Inflammatory macrophage treated with lipopolysaccharide for 4 hours (primary cell): ENCODE results near the gene NXT1.
A peak's percentile ranks its signal among the peaks of the same experiment; 100 is the strongest.
"Not testable (repeated sequence)": the region's sequence is repeated elsewhere in the genome, so short reads cannot be mapped to it uniquely, and the experiment has no call there.

Experiments
- DNase-seq: peaks from one replicate; pipeline ENCODE4 v3.0.0-alpha.2; 2020

Gene NXT1

DNA sequence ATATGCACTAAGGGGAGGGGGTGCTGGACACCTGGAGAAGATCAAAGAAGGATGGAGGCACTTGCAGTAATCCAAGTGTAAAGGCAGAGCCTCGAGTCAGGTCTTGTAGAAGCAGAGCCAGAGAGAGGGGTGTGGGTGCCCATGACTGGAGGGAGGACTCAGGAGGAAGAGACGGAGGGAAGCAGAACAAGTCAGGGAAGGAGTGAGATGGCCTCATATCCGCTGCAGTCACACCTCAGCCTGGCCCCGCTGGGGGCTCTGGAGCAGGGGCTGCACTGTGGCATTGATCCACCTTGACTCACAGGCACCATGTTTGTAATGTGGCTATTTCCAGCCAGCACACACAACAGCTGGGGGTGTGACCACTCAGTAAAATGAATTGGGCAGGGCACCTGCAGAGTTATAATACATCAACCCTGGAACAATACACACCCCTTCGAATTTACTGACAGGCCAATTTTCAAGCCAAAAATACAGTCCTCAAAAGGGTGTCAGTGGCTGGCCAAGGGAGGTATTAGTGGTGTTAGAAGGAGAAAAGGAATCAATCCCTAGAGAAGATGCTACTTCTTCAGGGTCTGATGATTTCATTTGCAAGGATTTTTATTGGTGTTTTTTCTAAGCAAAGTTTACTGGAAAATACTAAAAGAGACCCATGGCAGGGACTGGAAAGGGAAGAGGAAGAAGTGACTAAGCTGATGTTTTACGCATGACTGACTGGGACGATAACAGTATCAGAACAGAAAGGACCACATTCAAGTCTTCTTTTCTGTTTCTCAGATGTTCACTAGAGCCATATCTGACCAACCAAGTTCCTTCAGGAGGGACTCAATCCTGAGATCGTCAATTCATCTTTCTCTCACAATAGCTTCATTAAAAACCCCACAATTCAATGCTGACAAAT, 18.9 kb upstream of the NXT1 start:
- DNase-seq: no peak

DNA sequence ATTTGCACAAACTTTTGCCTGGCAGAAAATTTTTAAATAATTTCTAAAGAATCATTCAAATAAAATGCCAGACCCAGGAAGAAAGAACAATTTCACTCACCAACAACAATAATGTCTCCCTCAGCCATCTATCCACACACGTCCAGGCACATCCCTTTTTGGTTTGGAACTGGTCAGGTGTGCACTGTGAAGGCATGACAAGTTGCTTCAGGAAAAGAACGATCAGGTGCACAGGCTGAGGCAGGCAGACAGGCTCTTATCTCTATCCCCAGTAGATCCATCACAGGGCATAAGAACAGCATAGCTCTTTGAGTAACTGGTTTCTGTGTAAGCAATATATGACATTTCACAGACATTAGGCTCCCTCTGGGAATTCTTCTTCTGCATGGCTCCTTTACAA, 18.1 kb upstream of the NXT1 start:
- DNase-seq: no peak

DNA sequence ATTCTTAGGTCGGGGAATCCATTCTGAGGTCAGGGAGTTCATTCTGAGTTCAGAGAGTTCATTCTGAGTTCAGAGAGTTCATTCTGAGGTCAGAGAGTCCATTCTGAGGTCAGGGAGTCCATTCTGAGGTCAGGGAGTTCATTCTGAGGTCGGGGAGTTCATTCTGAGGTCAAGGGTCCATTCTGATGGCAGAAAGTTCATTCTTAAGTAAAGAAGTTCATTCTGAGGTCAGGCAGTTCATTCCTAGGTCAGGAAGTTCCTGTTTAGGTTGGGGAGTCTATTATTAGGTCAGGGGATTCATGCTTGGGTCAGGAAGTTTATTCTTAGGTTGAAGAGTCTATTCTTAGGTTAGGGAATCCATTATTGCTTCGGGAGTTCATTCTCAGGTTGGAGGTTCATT, 16.5 kb upstream of the NXT1 start:
- DNase-seq: peak; percentile 24

DNA sequence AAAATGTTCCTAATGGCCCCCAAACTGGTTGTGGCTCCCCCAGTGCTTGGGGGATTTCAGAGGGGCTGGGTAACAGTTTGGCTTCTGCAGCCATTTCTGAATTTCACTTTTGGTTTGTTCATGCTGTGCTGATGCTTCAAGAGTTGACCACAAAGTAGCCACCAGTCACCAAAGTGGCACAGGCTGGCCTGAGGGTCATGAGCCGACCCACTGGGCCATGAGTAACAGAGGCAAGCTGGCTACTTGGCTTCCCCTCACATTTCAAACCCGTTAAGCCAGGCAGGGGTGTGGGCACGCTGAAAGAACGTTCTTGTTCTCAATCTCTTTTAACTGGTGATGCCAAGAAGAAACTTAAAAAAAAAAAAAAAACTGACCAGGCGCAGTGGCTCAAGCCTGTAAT, 15.1 kb upstream of the NXT1 start:
- DNase-seq: no peak

DNA sequence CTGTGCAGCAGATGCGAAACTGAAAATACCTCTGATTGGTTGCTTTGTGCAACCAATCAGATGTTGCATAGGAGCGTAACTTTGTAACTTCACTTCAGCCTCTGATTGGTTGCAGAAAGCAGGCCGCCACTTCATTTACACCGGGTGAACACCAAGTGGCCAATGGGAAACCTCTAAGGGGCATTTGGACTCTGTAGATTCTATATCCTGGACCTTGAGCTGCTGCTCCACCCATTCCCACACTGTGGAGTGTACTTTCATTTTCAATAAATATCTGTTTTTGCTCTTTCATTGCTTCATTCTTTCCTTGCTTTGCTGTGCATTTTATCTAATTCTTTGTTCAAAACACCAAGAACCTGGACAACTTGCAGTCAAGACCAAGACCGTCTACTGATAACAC, 14.1 kb upstream of the NXT1 start:
- DNase-seq: no peak

DNA sequence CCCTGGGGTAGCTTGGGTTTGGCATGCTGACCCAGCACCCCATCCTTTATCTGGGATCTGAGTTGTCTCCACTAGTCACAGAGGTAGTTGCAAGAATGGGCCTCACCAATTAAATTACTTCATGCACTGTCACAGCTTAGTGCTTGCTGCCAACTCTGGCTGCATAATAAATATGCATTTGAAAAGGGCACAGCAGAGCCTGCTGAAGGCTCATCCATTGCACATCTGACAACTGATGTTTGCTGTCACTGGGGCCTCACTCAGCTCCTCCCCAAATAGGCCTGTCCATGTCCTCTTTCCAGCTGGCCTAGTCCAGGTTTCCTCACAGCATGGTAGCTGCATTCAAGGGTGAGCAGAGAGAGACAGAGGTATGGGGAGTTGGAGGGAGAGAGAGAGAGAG, 13.3 kb upstream of the NXT1 start:
- no peak for DNase-seq

DNA sequence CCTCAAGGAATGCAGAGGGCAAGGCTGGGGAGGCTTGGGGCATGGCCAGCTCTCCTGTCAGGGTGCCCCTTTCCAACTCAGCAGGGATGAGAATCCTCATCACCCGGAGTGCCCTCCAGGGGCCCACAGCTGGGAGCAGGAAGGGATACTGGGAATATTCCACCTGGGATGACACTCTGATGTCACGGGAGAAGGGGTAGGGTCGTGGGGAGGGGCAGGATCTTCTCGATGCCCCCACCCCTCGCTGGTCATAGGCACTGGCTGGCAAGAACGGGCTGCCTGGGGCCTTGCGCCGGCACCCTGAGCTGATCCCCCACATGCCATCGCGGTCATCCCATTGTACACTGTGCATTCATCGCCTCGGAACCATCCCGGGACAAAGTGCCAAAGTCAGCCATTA, 10.6 kb upstream of the NXT1 start:
- DNase-seq: no peak

DNA sequence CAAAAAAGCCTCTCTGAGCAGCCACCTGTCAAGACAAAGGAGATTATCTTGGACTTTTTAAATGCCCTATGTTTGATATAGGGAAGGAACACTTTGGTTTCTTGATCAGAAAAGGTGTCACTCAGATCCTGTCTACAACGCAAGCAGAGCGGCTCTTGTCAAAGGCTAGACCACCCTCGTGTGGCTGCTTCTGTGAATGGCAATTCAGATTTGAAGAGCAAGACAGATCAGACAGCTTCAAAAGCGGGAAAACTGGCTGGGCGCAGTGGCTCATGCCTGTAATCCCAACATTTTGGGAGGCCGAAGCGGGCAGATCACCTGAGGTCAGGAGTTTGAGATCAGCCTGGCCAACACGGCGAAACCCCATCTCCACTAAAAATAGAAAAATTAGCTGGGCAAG, 10.1 kb upstream of the NXT1 start:
- DNase-seq: peak; percentile 62

DNA sequence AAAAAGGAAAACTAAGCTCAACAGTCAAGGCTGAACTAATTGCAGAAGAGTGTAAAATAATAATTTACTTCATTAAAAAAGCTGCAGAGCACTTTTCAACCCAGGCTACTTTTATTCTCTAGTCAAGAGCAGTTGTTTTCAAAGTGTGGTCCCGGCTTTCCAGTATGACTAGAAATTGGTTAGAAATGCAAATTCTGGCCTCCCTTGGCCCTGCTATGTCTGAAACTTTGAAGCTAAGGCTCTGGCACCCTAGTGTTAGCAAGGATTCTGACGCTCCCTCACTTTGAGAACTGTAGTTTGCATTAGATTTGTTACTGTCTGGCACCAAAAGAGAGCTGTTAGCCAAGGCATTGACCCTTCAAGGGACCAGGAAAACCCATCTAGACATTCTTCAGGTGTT, 9.5 kb upstream of the NXT1 start:
- DNase-seq: no peak

DNA sequence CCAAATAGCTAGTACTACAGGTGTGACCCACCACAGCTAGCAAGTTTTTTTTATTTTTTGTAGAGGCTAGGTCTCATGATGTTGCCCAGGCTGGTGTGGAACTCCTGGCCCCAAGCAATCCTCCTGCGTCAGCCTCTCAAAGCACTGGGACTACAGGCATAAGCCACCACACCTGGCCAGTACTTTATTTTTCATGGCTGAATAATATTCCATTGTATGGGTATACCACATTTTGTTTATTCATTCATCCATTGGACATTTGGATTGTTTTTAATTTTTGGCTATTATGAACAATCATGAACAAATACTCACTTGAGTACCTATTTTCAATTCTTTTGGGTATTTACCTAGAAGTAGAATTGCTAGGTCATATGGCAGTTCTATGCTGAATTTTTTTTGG, 7.0 kb upstream of the NXT1 start:
- DNase-seq: no peak

DNA sequence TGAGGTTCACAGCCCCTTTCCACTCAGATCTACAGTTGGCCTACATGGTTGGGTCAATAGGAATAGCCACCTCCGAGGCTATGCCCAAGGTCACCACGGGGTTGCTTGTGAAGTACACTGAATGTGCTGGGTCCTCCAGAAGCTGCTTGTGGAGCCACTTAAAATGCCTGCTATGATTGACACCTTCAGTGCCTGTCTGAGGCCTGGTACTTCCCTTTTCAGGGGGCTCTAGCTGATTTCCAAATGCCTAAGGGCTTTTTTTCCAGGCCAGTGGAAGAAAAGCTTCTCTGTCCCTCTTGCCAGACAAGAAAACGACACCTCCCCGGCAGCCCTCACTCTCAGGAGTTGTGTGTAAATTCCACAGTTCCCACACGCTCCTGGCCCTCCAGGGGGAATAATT, 6.3 kb upstream of the NXT1 start:
- no peak for DNase-seq

DNA sequence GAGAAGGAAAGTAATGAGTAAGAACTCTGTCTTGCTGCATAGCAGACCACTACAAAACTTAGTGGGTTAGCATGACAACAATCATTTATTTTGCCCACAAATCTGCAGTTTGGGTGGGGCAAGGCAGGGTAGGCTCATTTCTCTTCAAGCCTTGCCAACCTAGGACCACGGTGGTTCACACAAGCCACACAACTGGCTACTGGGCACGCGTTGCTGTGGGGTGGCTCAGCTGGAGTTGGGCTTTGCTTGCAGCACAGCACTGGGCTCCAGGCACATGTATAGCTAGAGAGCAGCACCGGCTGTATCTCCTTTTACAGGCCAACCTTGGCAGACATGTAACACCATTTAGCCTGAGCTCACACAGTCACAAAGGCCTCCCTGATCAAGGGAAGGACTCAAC, 4.6 kb upstream of the NXT1 start:
- DNase-seq: no peak

DNA sequence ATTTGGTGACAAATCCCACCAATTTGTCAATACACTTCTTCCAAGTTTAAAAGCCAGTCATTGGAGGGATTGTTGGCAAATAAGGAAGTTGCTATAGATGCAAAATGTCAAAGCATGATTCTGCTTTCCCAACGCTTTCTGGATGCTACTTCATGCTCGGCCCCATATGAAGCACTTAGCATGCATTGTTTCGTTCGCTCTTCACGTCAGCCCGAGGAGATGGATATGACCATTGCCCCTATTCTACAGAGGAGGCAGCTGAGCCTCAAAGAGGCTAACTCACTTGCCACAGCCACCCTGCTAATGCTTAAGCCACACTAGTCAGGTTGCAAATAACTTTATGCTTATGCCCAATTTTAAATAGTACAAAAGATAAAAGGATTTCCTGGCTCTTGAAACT, 2.8 kb upstream of the NXT1 start:
- peak; percentile 42 for DNase-seq

DNA sequence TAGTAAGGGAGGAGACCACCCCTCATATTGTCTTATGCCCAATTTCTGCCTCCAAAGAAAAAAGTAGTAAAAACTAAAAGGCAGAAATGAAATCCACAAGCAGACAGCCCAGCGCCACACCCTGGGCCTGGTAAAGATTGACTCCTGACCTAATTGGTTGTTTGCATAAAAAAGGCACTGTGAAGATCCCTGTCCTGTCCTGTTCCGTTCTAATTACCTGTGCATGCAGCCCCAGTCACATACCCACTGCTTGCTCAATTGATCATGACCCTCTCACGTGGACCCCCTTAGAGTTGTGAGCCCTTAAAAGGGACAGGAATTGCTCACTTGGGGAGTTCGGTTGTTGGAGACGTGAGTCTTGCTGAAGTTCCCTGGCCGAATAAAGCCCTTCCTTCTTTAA, 2.1 kb upstream of the NXT1 start:
- not testable (repeated sequence) for DNase-seq

DNA sequence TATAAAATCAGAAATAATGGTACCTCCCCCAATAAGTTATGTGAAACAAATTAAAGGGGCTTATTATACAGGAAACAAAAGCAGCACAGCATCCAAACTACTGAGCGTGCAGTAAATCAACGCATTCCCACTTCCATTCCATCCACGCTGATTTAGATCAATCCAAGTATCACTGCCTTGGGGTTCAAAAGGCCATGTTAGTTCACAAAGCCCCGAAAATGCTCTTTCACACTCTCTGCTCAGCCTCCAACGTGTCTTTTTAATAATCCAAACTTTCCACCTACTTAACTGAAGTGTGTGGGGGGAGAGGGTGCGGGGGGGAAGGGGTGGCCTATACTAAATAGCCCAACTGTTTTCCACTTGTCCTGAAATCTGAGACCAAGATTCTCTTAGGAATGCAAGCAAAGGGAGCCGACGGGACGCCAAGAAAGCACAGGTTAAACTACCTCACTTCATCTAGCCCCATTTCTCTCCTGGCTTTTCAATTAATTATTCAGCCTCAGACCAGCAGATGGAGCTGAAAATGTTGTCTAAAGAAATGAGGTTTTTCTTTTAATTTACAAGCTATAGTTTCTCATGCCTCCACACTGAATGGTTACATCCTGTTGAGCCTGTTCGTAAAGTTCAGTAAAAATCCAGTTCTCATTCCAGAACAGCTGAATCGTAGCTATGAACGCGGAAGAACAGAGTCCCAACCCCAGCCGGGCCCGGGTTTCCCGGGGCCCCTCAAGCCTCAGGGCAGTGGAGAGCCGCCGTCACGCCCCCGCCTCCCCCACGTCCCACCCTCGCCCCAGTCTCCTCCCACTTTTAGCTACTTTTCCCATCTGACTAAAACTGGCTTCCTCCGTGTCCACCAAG, 1.0 kb upstream of the NXT1 start:
- peak; percentile 38 for DNase-seq

DNA sequence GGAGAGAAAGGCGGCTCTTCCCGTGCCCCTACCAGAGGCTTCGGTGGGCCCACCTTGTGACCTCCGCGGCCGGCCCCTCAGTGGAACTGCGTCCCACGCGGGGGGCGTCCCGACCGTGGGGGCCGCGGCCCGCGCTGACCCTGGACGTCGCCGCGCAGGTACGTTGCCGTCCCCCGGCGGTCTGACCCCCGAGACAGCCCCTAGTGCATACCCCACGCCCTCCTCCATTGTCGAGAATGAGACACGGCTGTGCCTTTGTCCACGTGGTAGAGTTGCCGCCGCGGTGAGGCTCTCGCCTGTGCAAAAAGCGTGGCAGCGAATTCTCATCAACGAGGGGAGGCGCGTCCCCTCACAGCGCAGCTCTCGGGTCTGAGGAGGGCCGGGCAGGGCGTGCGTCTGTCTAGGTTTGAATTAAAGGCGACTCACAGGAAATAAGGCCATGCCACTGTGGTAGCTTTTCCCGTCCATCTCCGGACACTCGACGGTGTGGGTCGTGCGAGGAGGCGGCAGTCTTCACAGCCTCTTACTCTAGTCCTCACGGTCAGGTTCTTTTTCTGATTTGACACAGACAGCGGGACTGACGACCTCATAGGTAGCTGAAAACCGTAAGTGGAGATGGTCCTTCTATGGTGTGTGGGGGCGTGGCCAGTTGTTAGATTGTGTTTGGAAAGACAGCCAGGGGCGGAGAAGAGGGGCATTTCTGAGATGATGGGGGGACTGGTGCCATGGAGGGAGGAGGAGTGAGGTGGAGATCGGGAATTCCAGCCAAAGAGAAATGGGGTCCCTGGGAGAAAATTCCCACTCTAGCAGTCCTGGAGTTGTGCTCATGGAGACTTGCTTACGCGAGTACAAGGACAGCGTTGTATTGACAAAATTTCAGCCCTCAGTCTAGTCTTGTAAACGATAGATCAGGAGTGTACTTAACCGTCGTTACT, 580 bp downstream of the NXT1 start:
- DNase-seq: peak; percentile 21

DNA sequence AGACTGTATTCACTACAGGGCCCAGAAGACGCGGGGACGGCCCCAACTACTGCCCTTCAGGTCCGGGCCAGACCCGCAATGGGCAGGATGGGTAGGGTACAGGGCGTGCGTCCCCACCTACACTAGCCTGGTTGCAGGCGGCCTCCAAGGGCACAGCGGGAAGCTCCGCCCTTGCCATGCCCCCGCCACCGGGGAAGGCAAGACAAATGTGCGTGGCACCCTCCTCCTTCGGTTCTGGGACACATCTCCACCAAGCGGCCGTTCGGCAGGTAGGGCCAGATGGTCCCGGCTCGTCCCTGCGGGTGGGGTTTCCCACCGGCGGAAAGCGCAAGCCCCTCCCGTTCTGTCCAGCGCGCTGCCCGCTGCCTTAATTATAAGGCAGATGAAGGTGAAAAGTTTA, 5.6 kb downstream of the NXT1 start:
- DNase-seq: no peak

DNA sequence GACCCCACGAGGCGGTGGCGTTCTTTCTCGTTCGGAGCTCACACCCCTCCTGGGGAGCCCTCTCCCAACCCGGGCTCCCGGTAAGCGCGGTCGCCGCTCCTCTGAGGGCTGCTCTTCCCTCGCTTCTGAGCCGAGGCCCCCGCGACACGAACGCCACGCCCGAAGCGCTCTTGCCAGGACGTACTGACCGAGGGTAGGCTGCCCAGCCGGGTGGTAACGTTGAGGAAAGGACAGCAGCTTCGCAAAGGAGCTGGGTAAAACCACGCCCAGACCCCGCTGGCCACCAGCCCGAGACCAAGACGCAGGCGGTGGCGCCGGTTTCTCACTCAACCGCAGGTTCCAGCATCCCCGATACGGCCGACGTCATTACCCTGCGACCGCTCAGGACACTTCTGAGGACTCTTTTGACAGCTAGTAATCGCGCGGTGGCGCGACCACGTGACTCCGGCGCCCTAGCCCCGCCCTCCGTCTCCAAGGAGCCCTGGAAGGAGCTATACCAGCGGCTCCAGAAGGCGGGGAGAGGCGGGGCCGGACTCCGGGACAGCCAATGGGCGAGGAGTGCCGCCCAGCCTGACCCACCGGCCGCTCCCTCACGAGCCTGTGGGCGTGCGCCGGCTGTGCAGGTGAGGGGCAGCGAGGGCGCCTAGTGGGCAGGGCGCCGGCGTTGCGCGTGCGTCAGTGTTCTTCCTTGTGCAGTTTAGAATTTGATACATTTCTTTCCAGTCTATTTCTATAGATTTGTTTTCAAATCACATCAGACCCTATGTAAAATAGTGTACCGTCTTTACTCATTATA, 7.4 kb downstream of the NXT1 start:
- DNase-seq: peak; percentile 100

DNA sequence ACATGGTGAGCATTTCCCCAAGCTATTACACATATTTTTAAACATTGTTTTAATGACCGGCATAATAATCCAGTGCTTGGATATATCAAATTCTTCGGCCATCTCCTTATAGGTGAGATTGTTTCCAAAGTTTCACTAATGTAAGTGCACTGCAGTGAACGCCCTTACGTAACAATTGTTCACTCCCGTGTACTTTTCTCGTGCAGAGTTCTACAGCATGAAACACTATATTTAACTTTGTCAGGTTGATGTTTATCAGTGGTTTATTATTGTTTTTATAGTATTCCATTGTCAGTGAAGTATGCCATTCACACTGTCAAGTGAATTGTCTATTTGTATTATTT, 7.9 kb downstream of the NXT1 start:
- no peak for DNase-seq

DNA sequence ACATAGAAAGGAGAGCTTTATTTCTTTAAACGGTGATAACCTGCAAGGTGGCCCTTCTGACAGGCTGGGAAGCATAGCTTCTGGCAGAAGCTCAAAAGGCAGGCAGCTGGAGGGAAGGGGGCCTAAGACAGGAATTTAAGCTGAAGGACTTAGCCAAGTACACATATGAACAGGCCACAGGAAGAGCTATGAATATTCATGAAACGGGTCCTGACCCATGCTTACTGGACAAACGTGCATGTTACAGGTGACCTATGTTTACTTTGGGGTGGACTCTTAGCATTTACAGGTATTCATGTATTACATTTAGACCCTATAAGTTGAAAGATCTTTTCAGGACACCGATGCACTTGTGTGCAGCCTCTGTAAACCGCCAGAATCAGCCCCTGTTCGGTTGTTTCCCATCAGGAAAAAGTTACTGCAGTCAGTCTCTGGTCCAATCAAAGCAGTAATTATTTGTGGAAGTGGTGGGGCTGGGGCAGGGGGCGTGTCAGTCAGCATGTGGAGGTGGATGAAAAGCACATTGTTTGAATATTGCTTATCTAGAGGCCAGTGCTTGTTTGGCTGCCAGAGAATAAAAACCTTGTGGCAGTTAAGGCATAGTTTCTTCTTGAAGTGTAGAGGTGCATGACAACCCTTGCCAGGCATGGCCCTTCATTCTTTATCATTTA, 8.5 kb downstream of the NXT1 start:
- DNase-seq: no peak

DNA sequence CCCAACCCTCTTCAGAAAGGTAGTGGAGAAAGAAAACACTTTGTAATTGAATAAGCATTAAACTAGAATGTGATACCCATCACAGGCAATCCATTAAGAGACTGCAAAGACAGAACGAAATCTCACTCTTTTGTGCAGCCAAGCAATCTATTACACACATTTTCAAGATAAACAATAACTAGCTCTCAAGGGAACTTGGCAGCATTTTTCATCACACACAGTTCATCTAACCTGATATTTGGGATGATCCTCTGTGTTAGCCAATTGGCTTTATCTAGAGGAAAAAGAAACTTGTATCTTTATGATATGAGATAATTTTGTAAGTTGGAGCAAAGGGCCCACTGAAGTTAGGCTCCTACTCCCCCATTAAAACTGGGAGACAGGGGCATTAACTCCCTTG, 9.9 kb downstream of the NXT1 start:
- DNase-seq: no peak

DNA sequence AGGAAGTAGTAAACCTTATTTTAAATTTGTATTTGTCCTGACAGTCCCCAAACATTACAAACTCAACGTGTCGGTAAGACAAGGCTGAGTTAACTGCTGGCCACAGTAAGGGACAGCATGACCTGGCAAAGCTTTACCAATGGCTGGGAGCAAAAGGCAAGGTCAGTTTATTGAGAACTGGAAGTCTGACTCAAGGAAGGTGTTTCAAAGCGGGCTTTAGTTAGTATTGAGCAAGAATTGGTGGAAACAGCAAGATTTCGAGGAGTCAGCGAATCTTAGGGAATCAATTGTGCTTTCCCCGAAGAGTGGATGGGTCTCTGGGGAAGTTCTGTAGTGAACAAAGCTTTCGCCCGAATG, 10.5 kb downstream of the NXT1 start:
- peak; percentile 60 for DNase-seq
